NCI-H2171 treated with DMSO at 0.1 percent for 48 hours (cell line): ENCODE data around the gene ASIC1.
A peak's percentile ranks its signal among the peaks of the same experiment; 100 is the strongest.

Experiments used
- DNase-seq: peaks from one replicate; lab custom pipeline; 2025; lab: John Stamatoyannopoulos, UW

ASIC1 gene

DNA sequence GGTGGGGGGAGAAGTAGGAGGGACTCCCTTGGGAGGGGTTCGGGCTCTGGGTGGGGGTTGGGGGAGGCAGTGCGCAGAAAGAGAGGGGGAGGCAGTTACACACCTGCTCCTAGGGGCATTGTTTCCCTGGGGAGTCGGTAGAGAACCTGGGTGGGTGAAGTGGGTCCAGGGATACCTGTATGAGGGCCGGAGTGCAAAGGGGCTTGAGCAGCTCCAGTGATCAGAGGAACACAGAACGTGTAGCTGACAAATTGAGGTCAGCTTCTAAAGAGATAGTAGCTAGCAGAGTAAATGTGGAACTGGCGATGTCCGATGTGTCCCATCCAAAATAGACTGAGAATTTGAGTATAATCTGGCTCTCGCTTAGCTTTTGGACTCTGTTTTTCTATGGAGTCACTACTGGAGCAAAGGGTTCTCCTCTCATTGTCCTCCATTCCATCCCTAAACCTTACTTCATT lies 28.2 kb downstream of the ASIC1 start:
- peak; percentile 84 for DNase-seq

DNA sequence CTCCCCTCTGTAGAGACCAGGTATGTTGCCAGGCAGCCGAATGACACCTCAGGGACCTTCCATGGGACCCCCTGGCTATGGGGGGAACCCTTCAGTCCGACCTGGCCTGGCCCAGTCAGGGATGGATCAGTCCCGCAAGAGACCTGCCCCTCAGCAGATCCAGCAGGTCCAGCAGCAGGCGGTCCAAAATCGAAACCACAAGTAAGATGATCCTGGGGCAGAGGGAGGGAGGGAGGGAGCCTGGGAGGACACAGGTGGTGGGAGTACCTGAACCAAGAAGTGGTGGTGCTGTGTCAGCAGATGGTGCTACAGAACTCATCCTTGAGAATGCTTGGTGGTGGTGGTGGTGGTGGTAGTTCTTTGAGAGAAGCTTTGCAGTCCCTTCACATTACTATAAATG lies 28.8 kb downstream of the ASIC1 start:
- DNase-seq, result peak; percentile 48

DNA sequence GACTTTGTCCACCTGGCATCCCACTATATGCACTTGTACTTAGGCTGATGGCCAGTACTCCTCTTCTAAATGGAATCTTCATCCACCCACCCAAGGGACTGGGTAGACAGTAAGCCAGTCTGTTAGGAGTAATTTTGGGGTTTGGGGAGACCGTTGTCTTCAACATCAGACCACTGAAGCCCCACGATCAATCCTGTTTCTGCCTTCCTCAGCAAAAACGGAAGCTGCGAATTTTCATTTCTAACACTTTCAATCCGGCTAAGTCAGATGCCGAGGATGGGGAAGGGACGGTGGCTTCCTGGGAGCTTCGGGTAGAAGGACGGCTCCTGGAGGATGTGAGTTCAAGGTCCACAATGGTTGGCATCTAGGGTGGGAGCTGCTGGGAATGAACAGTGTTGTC lies 29.8 kb downstream of the ASIC1 start:
- DNase-seq, result no peak

DNA sequence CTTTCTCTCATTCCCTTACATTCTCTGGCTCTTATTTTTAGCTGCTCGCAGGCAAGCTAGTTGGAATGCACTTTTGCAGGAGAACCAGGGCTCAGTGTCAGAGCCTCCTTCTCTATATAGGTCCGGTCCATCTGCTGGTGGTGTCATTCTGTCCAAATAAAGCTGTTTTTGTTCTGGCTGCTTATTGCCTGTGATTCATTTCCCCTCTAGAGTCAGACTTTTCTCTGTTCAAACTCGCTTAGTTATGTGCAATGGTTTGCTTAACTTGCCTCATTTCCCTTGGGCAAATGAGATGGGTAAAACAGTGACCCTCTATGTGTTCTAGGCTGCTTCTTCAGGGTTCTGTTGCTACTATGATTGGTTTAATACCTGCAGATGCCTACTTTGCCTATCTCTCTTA lies 30.6 kb downstream of the ASIC1 start:
- DNase-seq, result no peak

DNA sequence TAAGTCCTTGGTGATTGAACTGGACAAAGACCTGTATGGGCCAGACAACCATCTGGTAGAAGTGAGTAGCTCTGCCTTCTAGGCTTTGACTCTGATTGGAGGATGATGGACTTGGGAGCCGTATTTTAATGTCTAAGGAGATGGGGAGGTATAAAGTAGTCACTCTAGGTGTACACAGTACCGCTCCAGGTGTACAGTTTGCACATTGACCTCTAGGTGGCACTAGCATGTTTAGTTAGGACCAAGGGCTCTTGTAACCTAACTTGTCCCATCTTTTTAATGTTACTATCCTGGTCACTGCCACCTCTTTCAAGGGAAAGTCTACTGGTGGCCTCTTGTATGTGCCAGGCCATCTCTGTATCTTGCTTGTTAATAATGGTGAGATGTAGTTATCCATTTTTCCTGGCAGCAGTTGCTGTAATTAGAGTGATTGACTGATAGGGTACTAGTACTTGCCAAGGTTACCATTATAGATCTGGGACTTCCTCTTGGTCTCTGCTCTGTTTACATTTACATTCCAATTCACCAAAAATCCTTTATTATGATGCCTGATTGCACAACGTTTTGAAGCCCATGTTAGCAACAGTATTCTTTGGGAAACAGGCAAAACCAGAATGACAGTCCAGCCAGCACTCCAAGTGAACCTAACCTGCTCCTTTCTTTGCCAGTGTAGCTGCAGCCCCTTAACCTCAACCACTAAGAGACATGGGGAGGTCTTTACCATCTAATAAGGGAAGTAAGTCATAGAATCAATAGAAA lies 31.4 kb downstream of the ASIC1 start:
- DNase-seq, result peak; percentile 76

DNA sequence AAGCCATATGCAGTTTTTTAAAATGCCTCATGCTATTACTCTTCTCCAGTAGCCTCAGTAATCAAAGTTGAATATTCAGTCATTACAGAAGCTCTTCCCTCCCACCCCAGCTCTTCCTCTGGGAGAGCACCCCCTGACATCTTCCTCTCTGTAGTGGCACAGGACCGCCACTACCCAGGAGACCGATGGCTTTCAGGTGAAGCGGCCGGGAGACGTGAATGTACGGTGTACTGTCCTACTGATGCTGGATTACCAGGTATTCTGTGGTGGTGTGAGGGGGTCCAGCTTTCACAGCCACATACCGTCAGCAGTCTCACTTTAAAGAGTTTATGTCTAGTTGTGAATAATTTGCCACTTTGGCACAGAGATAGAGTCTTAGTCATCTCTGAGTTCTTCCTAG lies 32.3 kb downstream of the ASIC1 start:
- no peak for DNase-seq

DNA sequence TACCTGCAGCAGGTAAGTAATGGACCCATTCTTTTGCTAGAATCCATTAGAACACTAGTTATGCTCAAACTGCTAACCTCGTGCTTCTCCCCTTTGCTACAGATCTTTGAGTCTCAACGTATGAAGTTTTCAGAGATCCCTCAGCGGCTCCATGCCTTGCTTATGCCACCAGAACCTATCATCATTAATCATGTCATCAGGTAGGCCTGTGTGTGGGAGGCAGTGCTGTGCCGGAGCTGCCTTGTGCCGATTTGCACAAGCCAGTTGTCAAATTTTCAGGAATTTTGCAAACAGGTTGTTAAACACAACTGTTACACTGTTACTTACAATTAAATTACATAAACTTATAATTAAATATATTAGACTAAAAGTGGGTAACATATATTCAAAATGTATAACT lies 33.0 kb downstream of the ASIC1 start:
- no peak for DNase-seq

DNA sequence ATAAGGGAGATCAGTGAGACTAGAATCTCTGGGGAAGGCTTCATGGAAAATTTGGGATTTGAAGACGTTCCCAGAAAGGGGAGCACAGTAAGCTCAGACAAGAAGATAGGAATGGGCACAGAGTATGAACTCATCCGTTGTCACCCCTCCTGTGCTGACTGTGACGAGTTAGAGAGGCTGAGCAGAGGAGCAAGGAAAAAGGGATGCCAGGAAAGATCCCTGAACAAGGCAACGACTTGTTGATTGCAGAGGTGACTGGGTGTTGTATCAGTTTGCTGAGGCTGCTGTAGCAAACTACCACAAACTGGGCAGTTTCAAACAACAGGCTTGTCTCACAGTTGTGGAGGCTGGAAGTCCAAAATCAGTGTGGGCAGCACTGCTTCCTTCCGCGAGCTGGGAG lies 40.6 kb downstream of the ASIC1 start:
- DNase-seq, result no peak

DNA sequence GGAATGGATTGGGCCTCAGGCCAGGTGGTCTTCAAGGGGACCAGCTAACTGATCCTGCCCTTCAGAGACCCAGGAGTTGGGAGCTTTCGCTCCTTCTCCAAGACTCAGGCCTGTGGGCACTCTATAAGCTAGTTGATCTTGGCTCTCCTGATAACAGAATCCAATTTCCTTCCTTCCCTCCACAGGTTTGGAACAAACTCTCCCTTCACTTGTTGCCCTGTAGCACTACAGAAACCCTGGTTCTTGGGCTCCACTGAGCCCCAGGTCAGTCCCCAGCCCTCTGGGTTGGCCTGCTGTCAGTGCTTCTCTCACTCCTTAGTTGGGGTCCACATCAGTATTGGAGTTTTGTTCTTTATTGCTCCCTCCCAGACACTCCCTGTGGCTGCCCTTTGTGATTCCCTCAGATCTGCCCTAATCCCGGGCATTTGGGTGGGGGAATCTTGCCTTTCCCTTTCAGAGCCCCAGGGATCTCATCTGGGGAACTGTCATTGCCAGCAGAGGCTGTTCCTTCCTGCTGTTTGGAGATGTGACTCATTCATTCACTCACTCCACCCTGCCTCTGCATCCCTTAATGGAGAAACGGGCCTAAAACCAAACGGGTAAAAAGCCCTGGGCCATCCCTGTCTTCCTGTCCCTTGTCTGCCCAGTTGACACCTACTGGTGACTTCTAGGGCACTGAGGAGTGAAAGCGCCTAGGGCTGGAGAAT lies 42.1 kb downstream of the ASIC1 start:
- DNase-seq, result no peak

DNA sequence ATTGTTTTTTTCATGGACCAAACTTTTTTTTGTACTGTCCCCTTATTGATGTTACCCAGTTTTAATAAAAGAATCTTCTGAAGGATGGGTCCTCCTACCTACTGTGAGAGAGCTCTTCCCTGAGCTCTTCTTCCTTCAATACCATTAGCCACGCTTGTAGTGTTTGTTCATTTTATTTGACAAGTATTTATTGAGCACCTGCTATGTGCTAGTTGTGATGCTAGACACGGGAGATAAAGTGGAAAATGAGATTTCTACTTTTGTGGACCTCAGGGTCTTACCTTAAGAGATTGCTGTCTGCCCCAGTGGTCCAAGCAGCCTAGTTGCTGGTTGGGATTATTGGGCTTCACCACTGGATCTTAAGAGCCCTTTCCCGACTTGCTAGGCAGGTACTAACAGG lies 43.2 kb downstream of the ASIC1 start:
- no peak for DNase-seq

DNA sequence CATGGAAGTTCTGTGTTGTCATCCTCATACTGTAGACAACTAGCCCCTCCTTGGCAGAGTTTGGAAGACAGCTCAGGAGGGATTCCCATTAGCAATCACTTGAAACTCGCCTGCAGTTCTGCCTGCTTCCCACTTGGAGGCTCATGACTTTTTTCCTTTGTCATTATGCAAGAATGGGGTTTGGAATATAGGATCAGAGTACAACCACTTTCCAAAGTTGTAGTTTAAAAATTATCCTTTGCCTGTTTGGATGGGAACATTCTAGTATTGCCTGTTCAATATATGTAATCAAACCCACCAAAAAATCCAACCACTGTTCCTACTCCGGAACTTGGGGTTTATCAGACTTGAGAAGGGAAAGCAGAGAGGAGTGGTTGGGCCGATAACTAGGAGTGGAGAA lies 44.3 kb downstream of the ASIC1 start:
- peak; percentile 42 for DNase-seq

DNA sequence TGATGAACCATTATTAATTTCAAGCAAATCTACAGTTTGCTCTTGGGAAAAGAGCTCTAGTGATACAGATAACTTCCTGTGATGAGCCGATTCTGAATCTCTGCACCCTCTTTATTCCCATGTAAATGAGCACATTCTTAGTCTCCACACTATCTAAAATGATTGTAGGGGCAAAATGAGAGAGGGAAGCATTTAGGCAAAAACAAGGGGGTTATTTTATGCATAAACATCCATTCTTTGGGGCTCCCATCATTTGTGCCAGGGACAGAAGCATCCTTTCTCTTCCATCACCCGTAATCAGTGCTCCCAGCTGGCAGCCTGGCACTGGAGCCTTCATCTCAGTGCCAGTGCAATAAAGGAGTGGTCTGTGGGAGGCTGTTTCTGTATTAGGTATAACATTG lies 44.7 kb downstream of the ASIC1 start:
- DNase-seq, result no peak

DNA sequence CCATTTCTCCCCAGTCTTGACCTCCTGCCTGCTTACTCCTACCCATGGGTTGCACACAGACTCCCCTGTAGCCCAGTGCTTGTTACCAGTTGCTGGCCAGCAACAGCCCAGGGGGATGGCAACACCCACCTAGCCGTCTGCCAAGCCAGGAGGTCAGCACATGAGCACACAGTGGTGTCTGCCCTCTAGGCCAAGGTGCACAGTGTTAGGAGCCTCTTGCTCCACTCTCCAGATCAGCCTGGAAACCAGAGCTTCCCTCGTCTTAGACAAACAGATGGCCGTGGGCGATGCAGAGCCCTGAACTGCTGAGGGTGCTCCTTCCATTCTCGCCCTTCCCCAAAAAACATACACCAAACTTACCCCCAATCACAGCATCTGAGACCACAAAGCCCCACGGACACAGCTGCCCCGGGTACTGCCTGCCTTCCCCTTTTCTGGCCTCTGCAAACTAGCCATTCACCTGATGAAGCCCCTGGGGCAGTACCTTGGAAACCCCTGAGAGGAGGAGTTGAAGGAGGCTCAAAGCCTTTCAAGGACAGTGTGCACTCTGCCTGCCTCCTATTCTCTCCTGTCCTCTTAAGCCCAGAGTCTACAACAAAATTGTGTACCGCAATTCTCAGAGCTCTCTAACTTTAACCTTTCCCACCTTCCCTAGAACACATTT lies 45.4 kb downstream of the ASIC1 start:
- peak; percentile 21 for DNase-seq

DNA sequence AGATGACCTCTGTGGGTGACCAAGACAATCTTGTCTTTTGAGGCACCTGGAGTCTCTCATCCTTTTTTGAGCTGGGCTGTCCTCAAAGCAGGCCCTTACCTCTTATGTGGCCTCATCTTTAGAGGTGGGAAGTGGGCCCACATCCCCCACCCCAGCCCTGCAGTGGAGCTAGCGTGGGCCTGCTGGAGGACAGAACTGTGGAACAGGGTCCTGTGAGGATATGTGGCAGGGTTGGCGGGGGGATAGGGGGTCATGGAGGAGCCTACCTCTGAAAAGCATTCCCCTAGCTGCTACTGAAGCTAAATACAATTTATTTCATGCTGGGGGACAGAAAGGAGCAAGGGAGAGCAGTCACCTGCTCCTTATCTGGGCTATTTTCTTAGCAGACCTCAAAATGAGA lies 46.0 kb downstream of the ASIC1 start:
- no peak for DNase-seq

DNA sequence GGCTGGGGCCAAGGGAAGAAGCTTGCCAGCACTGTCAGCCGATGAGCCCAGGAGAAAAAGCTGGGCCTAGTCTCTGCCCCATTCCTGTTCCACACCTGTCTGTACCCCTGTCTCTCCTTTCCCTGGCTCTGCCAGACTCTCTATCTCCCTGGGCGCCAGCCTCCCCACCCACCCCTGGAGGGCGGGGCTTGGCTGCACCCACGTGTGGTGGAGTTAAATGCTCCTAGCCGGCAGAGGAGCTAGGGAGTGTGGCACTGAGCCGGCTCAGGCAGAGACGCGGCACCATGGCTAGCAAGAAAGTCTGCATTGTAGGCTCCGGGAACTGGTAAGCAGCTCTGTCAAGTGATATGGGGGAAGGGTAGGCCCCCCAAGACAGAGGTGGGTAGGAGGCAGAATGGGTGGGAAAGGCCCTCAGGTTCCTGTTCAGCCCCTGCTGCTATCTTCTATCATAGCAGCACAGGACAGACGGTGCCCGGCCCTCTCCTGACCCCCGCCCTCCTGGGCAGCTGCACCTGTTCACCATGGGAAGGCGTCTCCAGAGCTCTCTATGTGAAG lies 46.4 kb downstream of the ASIC1 start, which contains the start of gene GPD1:
GPD1 (plus strand) TSS at position 242 of the 555 bp plus-strand sequence; CDS start at position 285, 43 bp downstream.
- peak; percentile 89 for DNase-seq

DNA sequence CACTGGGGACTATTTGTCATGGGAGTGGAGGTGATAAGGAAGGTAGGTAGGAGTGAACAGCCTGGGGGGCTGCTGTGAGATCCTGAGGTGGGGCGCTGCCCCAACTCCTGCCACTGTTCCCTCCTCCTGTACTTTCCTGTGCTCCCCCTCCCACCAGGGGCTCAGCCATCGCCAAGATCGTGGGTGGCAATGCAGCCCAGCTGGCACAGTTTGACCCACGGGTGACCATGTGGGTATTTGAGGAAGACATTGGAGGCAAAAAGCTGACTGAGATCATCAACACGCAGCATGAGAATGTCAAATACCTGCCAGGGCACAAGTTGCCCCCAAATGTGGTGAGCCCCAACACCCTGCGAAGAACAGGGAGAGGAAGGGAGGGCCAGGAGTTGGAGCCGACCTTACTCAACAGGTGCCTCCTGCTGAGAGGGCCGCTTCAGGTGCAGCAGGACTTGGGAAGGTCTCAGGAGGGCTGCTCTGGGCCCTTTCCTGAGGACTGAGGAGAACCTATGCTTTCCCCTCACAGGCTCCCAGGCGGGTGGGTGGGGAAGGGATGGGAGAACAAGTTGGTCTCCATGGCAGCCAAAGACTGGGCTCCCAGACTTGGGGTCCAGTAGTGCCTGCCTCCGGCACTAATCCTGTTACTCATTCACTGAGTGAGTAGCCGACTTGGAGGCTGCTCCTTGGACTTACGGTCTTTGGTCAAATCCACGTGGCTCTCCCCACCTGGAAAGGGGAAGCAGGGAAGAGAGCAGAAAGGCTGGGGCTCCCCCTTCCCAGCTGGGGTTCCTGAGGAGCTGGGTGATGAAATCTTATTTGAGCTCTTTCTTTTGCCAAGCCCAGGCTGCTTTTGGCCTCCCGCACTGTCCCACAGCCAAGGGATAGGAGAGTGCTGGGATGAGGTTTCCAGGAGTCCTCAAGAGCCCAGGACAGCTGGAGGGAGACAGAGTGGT lies 47.3 kb downstream of the ASIC1 start:
- no peak for DNase-seq

DNA sequence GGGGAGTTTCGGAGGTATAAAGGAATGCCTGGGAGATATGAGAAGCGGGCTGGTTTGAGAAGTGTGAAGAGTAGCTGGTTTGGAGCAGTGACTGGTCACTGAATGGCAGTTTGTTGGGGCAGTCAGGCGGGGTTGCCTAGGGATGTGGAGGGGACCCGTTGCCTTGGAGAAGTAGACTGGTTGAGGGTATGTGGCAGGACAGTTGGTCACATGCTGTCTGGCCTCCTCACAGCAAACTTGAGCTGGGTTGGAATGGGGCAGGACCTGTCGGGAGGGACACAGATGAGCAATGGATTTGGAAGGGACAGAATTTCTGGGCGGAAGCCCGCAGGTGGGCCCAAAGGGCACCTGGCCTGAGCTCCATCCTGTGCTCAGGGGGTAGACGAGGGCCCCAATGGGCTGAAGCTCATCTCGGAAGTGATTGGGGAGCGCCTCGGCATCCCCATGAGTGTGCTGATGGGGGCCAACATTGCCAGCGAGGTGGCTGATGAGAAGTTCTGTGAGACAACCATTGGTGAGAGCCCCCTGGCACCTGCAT lies 48.6 kb downstream of the ASIC1 start:
- DNase-seq, result no peak

DNA sequence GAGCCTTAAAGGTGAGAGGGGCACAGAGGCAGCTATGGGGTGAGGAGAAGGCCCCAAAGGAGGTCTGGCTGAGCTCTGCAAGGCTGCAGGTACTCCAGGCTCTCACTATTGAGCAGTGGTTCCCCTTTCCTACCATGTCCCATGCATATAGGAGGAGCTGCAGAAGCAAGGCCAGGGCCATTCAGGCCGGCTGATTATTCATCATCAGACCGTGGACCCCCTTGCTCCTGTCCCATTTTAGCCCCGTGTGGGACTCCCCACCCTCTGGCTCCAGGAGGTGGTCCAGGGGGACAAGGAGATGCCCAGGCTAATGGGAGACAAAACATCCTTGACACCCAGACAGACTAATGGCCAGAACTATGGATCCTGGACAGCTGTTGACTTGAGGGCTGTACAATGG lies 49.5 kb downstream of the ASIC1 start:
- no peak for DNase-seq

DNA sequence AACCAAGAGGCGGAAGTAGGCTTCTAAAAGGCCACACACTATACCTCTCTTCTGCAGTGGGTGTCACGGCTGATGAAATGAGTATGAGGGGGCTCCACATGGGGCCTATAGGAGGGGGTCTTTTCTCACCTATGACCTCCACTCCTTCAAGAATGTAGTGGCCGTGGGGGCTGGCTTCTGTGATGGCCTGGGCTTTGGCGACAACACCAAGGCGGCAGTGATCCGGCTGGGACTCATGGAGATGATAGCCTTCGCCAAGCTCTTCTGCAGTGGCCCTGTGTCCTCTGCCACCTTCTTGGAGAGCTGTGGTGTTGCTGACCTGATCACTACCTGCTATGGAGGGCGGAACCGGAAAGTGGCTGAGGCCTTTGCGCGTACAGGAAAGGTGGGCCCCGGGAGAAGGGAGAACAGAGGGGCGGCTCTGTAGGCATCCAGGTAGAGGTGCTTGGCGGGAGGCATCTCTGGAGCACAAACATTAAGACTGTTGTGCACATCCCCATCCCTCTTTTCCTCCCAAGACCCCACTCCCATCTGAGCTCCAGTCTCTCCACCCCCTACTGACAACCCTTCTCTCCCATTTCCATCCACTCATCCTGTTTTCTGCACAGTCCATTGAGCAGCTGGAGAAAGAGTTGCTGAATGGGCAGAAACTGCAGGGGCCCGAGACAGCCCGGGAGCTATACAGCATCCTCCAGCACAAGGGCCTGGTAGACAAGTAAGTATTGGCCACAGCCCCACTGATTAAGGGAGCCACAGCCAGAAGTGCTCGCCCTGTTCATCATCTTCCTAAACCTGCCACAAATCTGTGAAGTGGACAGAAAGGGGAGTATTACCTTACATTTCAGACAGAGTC lies 50.2 kb downstream of the ASIC1 start:
- no peak for DNase-seq

DNA sequence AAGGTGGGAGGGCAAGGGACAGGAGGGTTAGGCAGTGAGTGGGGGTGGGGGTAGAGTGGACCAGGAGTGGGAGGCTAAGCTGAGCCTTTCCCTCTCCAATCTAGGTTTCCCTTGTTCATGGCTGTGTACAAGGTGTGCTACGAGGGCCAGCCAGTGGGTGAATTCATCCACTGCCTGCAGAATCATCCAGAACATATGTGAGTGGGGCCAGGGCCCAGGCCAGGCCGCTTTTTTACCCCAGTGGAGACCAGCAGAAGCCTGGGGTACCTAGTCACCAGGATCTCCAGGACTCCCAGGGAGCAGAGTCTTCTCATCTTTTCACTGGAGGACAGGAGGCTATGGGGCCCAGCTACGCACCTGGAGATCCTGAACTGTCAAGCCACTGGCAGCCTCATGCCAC lies 51.9 kb downstream of the ASIC1 start:
- no peak for DNase-seq
